Upper lobe of left lung (tissue), 6 donors: ENCODE data around the gene FGF23. TPM values are rescaled to one million over a fixed set of nuclear protein-coding genes. Genes with fewer than 3 reads are reported as not detected.

Source experiments
- ATAC-seq, 2 donors: fragments of 200-7000 bp; cut with Tn5 transposase; one replicate each; pipeline ENCODE4 v1.9.1; 2022; ENCODE audit warnings: mild to moderate bottlenecking in 2 of 2, moderate library complexity in 2 of 2; ENCODE audit not compliant: low FRiP score in 2 of 2
- DNase-seq, 2 donors: peaks; one replicate each; pipeline ENCODE4 v3.0.0-alpha.2; 2019 to 2020
- H3K27ac ChIP-seq, 4 donors: fragments of 200-600 bp; sonication (generic); one replicate each; pipeline ENCODE4 v1.5.1; 2016 to 2019
- H3K27me3 ChIP-seq, 4 donors: fragments of 200-600 bp; sonication (generic); one replicate each; pipeline ENCODE4 v1.5.1; 2017 to 2019
- H3K36me3 ChIP-seq, 4 donors: fragments of 200-600 bp; sonication (generic); one replicate each; pipeline ENCODE4 v1.5.1; 2016 to 2019
- H3K4me1 ChIP-seq, 4 donors: fragments of 200-600 bp; sonication (generic); one replicate each; pipeline ENCODE4 v1.5.1; 2018 to 2019
- H3K4me3 ChIP-seq, 4 donors: fragments of 200-600 bp; sonication (generic); one replicate each; pipeline ENCODE4 v1.5.1; 2017 to 2019; ENCODE audit warnings: mild to moderate bottlenecking in 2 of 4, moderate library complexity in 1 of 4
- H3K9me3 ChIP-seq, 4 donors: fragments of 200-600 bp; sonication (generic); one replicate each; pipeline ENCODE4 v1.5.1; 2018 to 2019
- CTCF ChIP-seq, 6 experiments: fragments of 450-650 bp in 4 of 6; fragments of 200-600 bp in 2 of 6; sonication (generic) in 2 of 6; IDR thresholded peaks; one replicate each; pipeline ENCODE4 v1.5.1; 2016 to 2019; ENCODE audit warnings: antibody characterized with exemption in 6 of 6
- EP300 ChIP-seq, 4 donors: sonication (generic); formaldehyde crosslinking; IDR thresholded peaks; one replicate each; pipeline ENCODE4 v1.5.1; 2017; ENCODE audit warnings: antibody characterized with exemption in 4 of 4, control low read depth in 2 of 4
- POLR2A ChIP-seq, 4 donors: fragments of 450-650 bp; IDR thresholded peaks; one replicate each; pipeline ENCODE4 v1.5.1; 2016 to 2017; ENCODE audit warnings: antibody characterized with exemption in 4 of 4, mild to moderate bottlenecking in 2 of 4
- POLR2AphosphoS5 ChIP-seq, 2 donors: sonication (generic); formaldehyde crosslinking; IDR thresholded peaks; one replicate each; pipeline ENCODE4 v1.5.1; 2017; ENCODE audit warnings: antibody characterized with exemption in 2 of 2
- WGBS, 2 donors: methylation state at CpG; one replicate each; pipeline ENCODE4 v1.1.5; 2017 to 2018; 5-methylcytosine and 5-hydroxymethylcytosine counted together
- total RNA-seq, 6 donors: library from RNA; depleted of rRNA in 4 of 6; stranded (reverse); fragments of >200 nt in 4 of 6; gene quantifications; one replicate each; pipeline versions ENCODE4 v1.1.0 to v1.2.1, GENCODE V29; 2016 to 2021
- donor health status: DM: no; HTN: no; CAD: no; lungs with moderate emphysema.
- donor health status: DM: no; HTN: yes; CAD: no; lungs with severe emphysema.

Gene FGF23
- total RNA-seq, 6 donors from 2014 or later, result not detected

- Histone ChIP-seq H3K4me3 (no peak overlapping the region), H3K4me1 (no peaks in the 10 kb centered on the region), H3K9me3 (no peaks in the 10 kb centered on the region), H3K27ac (no peak overlapping the region), H3K36me3 (no peaks in the 10 kb centered on the region), H3K27me3 (no peaks in the 10 kb centered on the region)
- DNase-seq (no peak), ATAC-seq (no peak)
- 87 to 92% methylated on average over 4 of the region's 4 CpGs for WGBS, 2 donors
- no peak for TF ChIP-seq EP300 (IDR thresholded peaks at IDR 0.05)
- TF ChIP-seq CTCF (IDR thresholded peaks at IDR 0.05), result no peak
- no peak for TF ChIP-seq POLR2A (IDR thresholded peaks at IDR 0.05)
Observed at GRCh38 chr12:4369548-4369947, 10.0 kb downstream of the FGF23 start.

- Histone ChIP-seq H3K4me3 (no peak overlapping the region), H3K36me3 (no peaks in the 10 kb centered on the region), H3K27ac (no peak overlapping the region), H3K27me3 (no peaks in the 10 kb centered on the region), H3K9me3 (no peaks in the 10 kb centered on the region), H3K4me1 (no peaks in the 10 kb centered on the region)
- ATAC-seq, result no peak
- TF ChIP-seq CTCF (IDR thresholded peaks at IDR 0.05) (no peak), POLR2A (IDR thresholded peaks at IDR 0.05) (no peak), POLR2AphosphoS5 (IDR thresholded peaks at IDR 0.05) (no peak), EP300 (IDR thresholded peaks at IDR 0.05) (no peak)
- no peak for DNase-seq
- WGBS, 2 donors, result 90 to 93% methylated on average over 2 of the region's 2 CpGs
Observed at GRCh38 chr12:4366090-4366489, 13.4 kb downstream of the FGF23 start.

DNA sequence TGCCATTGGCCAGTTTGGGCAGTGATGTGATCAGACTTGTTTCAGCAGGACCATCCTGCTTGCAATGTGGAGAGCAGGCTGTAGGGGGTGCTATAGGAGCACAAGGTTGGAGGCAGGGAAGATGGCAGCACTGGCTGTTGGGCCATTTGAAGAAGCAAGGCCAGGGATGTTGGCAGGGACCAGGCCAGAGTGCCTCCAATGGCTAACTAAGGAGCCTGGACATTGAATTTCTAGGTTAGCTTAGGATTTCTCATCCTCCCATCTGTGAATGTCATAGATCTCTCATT, 23.5 kb downstream of the FGF23 start:
- H3K4me3 ChIP-seq, result no peak overlapping the region
- H3K9me3 ChIP-seq, result no peaks in the 10 kb centered on the region
- H3K27ac ChIP-seq, result no peak overlapping the region
- no peaks in the 10 kb centered on the region for H3K4me1 ChIP-seq
- ATAC-seq (no peak), DNase-seq (no peak)
- peaks cover 3 to 25% (median 12%) of the 10 kb centered on the region in 4 donors for H3K36me3 ChIP-seq
- TF ChIP-seq CTCF (IDR thresholded peaks at IDR 0.05) (peak in 1 of 6 experiments; percentile 26), EP300 (IDR thresholded peaks at IDR 0.05) (no peak), POLR2A (IDR thresholded peaks at IDR 0.05) (no peak)
- no peaks in the 10 kb centered on the region for H3K27me3 ChIP-seq

- H3K27ac ChIP-seq, result no peak overlapping the region
- 81 to 85% methylated on average over 3 of the region's 3 CpGs for WGBS, 2 donors
- no peak overlapping the region for H3K4me3 ChIP-seq
- H3K36me3 ChIP-seq, result peaks cover 3 to 30% (median 14%) of the 10 kb centered on the region in 4 donors
- no peaks in the 10 kb centered on the region for H3K4me1 ChIP-seq
- TF ChIP-seq CTCF (IDR thresholded peaks at IDR 0.05) (no peak), POLR2AphosphoS5 (IDR thresholded peaks at IDR 0.05) (no peak), EP300 (IDR thresholded peaks at IDR 0.05) (no peak), POLR2A (IDR thresholded peaks at IDR 0.05) (no peak)
- ATAC-seq (no peak), DNase-seq (no peak)
- H3K27me3 ChIP-seq, result no peaks in the 10 kb centered on the region
- no peaks in the 10 kb centered on the region for H3K9me3 ChIP-seq
Observed at GRCh38 chr12:4355156-4356040, 24.1 kb downstream of the FGF23 start.

DNA sequence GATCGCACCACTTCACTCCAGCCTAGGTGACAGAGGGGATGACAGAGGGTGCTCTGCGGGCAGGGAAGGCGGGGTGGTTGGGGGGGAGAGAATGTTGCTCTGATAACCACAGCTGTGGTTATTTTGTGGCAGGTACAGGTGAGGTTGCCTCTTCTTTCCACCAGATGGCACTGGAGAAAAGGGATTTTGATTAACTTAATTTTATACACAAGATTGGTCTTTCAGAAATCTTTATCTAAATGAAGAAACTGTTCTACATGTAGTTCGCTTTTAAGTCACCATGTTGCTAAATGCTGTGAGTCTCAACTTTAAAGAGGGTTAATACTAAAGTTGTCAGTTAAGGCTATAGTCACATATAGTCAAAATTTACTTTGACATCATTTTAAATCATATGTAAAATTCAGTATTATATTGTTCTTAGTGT, 25.7 kb downstream of the FGF23 start:
- Histone ChIP-seq H3K27me3 (no peaks in the 10 kb centered on the region), H3K9me3 (no peaks in the 10 kb centered on the region), H3K27ac (no peak overlapping the region), H3K4me3 (no peak overlapping the region), H3K36me3 (peaks cover 3 to 40% (median 14%) of the 10 kb centered on the region in 4 donors), H3K4me1 (no peaks in the 10 kb centered on the region)
- ATAC-seq (no peak), DNase-seq (no peak)
- 64 to 77% methylated on average over 4 of the region's 4 CpGs for WGBS, 2 donors
- peak in 2 of 6 experiments; percentile 11 to 34 for TF ChIP-seq CTCF (IDR thresholded peaks at IDR 0.05)
- no peak for TF ChIP-seq POLR2AphosphoS5 (IDR thresholded peaks at IDR 0.05)
